ENCODE measurements around the gene DBNDD2.

DBNDD2 gene

DNA sequence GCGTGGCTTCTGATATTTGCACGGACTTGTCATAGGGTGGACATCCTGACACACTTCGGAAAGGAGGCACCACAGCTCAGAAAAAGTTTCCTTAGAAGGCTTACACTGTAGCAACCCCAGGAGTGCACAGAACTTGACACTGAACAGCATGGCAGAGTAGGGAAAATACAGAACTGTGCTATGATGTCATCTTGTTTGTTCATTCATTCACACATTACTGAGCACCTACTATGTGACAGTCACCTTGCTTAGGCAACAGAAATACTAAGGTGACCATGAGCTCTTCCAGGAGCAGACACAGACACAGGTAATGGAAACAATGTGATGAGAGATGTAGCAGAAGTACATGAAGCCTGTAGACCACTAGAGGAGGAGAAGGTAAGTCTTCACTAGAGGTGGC is 5.4 kb downstream of the DBNDD2 start:
- DNase-seq (ENCODE audit: insufficient read length, low spot score): no peak
- peak; percentile 31 for FAIRE-seq

DNA sequence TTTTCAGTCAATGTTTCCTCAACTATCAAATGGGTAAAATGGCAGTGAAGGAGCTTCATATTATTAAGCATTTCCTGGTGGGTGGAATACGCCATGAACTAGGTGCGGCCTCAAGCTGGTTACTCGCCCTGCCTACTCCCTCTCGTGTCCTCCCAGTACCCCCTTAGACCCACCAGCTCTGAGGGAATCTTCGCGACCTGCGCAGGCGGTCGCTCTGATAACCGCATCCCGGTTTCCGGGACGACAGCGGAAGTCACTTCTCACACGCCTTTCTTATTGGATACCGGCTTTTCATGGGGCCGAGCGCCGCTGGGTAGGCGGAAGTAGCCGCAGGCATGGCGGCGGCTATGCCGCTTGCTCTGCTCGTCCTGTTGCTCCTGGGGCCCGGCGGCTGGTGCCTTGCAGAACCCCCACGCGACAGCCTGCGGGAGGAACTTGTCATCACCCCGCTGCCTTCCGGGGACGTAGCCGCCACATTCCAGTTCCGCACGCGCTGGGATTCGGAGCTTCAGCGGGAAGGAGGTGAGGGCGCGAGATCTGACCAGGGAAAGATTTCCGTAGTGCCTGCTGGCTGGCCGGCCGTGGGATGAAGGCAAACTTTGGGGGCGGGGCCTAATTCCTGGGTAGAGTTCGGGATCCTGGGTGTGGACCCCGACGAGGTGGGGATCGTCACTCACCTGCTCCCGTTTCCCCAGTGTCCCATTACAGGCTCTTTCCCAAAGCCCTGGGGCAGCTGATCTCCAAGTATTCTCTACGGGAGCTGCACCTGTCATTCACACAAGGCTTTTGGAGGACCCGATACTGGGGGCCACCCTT is 7.9 kb downstream of the DBNDD2 start, which contains the start of gene PIGT:
Gene PIGT, plus strand, starts transcription at position 320 of the 816 bp plus-strand sequence. Its CDS starts 16 bp downstream, at position 336.
- peak; percentile 99 for DNase-seq (ENCODE audit: insufficient read length, low spot score)
- FAIRE-seq: peak; percentile 95

DNA sequence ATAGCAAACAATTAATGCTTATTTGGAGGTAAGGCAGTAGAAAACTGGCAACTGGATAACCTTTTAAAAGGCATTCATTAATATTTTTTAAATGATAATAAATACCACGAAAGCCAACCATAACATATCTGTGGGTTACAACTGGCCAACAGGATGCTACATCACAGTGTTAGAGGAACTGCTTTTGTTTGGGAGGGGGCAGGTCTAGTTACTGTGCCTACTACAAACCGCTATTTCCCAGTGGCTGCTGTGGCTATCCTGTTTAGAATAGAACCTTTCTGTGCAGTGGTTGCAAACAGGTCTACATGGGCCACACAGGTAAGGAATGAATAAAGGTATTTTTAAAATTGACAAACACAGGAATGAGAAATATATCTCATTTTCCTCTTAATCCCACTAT is 8.8 kb downstream of the DBNDD2 start:
- DNase-seq (ENCODE audit: insufficient read length, low spot score) (no peak), FAIRE-seq (no peak)

DNA sequence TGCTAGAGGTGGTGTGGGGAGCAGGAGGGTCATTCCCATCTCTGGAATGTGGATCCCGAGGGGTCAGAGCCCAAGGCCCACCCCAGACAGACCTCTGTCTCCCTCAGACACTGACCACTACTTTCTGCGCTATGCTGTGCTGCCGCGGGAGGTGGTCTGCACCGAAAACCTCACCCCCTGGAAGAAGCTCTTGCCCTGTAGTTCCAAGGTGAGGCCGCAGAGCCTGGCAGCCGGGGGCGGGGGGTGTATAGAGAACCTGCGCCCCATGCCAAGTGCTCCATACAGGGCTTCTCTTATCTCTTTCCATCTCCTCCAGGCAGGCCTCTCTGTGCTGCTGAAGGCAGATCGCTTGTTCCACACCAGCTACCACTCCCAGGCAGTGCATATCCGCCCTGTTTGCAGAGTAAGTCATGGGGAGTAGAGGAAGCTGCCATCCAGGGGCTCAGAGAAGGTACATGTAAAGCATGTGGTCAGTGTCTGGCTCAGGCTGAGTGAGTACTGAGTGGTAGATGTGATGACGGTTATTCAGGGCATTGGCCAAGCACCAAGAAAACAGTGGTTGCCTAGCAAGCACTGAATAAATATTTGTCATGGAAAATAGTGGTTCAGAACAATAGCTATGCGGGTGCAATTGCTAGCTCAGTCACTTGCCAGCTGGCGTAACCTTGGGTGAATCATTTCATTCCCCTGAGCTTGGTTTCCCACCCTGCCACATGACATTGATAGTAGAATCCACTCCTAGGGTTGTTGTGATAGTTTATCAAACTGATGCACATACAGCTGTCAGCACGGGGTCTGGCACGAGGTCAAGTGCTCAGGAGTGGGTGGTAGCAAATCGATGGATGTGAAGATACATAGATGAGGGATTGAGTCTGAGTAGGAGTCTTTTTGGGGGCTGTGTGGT is 11.4 kb downstream of the DBNDD2 start:
- DNase-seq (ENCODE audit: insufficient read length, low spot score) (no peak), FAIRE-seq (peak; percentile 80)

DNA sequence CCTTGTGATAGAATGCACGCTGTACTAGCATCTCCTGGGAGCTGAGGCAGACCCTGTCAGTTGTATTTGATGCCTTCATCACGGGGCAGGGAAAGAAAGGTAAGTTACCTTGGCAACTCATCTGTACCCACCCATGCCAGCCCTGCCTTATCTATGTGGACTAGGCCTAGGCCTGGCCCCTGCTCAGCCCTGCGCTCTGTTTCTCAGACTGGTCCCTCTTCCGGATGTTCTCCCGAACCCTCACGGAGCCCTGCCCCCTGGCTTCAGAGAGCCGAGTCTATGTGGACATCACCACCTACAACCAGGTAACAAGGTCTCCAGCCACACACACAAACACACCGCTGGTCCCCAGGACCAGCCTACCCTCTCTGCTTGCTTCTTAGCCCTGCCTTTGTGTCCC is 12.0 kb downstream of the DBNDD2 start:
- DNase-seq (ENCODE audit: insufficient read length, low spot score) (no peak), FAIRE-seq (peak; percentile 58)

DNA sequence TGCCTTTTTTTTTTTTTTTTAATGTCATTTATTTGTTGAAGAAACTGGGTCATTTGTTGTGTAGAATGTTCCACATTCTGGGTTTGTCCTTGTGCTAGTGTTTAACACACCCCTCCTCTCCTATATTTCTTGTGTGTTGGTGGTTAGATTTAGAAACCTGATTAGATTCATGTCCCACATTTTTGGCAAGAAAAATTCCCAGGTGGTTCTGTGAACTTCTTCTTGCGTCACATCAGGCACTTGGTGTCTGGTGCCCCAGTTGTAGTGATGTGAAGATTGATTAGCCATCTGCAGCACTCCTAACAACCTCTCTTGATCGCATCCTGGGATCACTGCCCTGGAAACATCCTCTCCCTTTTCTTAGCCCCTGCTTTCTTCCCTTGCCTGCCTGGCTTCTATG is 15.6 kb downstream of the DBNDD2 start:
- no peak for DNase-seq (ENCODE audit: insufficient read length, low spot score)
- FAIRE-seq: no peak

DNA sequence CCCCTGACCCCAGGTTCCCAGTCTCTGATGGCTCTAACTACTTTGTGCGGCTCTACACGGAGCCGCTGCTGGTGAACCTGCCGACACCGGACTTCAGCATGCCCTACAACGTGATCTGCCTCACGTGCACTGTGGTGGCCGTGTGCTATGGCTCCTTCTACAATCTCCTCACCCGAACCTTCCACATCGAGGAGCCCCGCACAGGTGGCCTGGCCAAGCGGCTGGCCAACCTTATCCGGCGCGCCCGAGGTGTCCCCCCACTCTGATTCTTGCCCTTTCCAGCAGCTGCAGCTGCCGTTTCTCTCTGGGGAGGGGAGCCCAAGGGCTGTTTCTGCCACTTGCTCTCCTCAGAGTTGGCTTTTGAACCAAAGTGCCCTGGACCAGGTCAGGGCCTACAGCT is 17.5 kb downstream of the DBNDD2 start:
- DNase-seq (ENCODE audit: insufficient read length, low spot score) (no peak), FAIRE-seq (no peak)

DNA sequence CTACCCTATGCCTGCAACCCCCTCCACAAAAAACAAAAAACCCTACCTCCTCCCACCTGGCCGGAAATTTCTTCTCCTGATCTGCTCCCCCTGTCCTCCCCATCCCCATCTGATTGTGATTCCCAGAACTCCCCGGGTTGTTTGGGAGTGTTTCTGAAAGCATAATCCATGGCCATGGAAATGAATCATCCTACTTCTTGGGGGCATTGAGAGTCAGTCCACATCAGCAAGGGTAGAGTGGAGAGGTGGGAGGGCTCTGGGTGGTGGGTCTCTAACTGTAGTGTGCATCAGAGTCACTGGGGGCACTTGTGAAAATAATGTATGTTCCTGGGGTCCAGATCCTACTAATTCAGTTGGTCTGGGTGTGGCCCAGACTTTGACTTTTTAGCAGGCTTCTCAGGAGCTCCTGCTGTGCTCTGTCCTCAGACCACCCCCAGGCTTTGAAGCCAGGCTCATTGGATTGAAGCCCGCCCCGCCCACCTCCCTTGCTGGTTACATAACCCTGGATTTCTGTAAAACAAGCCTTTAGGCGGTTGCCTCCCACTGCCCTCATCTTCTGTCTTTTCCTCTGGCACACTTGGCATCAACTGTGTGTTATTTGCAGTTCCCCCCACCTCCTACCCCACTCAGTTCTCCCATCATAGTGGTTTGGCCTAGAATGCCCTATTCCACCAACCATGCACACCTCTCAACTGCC is 18.4 kb downstream of the DBNDD2 start:
- peak; percentile 31 for FAIRE-seq
- no peak for DNase-seq (ENCODE audit: insufficient read length, low spot score)

DNA sequence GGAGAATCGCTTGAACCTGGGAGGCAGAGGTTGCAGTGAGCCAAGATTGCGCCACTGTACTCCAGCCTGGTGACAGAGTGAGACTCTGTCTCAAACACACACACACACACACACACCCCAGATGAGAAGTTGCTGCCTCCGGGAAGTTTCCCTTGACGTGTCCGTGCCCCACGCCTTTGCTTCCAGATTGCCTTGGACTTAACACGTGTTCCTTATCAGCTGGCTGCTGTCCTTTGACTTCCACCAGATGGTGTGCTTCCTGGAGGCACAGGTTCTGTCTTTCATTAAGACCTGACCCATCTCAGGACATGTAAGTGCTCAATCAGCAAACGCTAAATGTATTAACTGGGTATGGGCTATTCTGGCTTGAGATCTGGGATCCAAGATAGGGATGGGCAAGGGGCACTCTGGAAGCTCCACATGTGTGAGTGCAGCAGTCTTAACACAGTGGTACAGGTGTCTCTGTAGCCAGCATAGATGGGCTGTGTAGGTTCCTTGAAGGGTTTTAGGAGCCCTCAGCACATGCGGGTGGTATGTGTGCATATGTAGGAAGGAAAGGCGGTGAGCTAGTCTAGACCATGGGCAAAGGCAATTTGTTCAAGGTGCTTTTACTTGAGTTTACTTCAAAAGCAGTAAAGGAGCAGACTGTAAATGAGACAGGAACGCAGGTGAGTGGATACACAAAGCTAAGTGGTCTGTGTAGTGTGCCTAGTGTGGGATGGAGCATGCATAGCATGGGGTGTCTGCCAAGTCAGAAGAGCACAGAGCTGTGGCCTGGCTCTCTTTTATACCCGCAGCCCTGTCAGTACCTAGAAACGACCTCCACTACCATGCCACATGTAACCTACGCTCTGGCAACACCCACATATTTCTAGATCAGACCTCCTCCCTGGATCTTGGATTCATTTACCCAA is 19.4 kb downstream of the DBNDD2 start:
- peak; percentile 87 for FAIRE-seq

DNA sequence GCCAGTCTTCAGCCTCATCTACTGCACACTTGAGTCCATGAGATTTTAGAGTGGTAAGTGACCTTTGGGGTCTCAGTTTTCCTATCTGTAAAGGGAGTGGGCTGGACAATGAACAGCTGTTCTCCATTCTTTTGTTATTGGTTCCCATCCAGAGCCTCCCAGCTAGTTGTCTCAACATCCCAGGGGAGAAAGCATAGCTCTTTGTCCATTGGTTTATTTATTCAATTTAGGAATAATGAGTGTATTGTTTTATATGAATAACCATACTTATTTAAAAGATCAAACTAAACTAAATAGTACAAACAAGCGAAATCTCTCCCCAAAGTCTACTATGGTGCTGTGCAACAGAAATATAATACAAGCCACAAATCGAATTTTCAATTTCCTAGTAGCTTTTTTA is 21.5 kb downstream of the DBNDD2 start:
- DNase-seq (ENCODE audit: insufficient read length, low spot score) (no peak), FAIRE-seq (no peak)

More for the DNA sequence above, 19.4 kb downstream of the DBNDD2 start:
- no peak for DNase-seq (ENCODE audit: insufficient read length, low spot score)

DNA sequence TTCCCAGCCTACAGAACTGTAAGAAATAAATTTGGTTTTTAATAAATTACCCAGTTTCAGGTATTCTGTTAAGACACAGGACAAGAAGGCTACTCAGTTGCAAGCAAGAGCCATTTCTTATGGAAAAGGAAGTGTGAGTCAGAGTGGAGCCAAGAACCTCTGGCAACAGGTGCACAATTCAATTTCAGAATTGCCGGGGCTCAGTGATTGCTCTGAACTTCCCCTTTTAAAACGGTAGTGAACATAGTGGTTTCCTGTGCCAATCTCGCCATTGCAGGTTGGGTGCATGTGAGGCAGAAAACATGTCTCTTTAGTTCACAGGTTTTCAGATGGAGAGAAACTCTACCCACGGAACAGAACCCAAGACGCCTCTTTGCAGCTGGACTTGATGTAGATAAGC is 24.2 kb downstream of the DBNDD2 start:
- DNase-seq (ENCODE audit: insufficient read length, low spot score) (no peak), FAIRE-seq (peak; percentile 63)

DNA sequence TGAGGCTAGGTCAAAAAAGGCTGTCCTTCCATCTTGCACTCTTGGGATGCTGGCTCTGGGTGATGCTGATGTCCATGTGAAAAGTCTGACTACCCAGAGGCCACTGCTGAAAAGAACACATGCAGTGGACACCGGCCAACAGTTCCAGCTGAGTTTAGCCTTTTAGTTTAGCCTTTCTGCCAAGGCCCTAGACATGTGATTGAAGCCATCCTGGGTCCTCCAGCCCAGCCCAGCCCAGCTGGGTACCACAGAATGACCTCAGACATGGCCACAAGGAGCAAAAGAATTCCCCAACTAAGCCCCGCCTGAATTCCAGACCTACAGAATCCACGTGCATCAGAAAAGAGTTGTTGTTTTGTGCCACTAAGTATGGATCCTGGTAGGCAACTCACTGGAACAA is 25.2 kb downstream of the DBNDD2 start:
- no peak for FAIRE-seq
- no peak for DNase-seq (ENCODE audit: insufficient read length, low spot score)

DNA sequence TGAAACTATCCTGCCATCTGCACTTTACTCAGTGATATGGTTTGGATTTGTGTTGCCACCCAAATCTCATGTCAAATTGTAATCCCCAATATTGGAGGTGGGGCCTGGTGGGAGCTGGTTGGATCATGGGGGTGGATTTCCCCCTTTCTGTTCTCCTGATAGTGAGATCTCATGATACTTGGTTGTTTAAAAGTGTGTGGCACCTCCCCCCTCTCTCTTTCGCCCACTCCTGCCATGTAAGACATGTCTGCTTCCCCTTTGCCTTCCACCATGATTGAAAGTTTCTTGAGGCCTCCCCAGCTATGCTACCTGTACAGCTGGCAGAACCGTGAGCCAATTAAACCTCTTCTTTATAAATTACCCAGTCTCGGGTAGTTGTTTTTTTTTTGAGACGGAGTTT is 25.9 kb downstream of the DBNDD2 start:
- FAIRE-seq (no peak), DNase-seq (ENCODE audit: insufficient read length, low spot score) (no peak)

DNA sequence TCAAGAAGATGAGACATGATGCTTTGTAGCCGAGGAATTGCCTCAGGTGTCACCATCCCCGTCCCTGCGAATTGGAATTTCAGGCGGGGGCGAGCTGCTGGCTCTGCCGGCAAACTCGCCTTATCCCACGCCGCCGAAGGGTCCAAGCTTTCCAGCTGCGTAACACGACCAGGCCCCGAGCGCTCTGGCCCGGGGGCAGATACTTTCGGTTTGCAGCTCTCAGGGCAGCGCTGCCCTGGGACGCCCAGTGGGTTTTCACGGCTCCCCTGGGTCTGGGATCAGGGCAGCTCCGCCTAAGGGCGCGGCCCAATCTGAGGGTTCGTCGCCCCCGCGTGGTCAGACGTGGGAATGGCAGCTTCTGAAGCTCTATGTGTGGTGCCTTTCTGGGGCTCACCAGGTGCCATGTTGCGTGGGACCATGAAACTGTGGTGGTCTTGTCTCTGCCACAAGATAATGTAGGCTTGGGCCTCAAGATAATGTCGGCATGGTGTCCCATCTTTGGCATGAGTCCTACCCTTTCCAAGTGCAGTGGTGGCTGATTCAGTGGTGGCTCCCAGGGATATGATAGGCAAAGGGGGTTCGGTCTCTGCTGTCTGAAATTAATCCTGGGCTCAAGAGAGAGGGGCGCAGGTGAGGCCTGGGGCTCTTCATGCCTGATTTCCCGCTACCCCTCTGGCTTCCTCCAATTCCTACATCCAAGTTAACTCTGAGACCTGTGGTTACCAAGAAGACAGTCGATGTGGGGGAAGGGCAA is 28.8 kb downstream of the DBNDD2 start:
- peak; percentile 98 for FAIRE-seq

DNA sequence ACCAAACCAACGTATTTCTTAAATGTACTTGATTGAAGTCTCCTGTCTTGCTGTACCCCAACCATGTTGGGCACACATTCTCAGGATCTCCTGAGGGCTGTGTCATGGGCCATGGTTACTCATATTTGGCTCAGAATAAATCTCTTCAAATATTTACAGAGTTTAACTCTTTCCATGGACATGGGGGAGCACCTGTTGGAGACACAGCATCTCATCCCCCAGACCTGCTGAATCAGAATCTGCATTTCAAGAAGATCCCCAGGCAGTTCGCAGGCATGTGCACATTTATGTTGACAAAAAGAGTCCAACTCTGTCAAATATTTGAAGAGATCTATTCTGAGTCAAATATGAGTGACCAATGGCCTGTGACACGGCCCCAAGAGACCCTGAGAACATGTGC is 32.3 kb downstream of the DBNDD2 start:
- DNase-seq (ENCODE audit: insufficient read length, low spot score) (no peak), FAIRE-seq (no peak)

More for the DNA sequence above, 28.8 kb downstream of the DBNDD2 start:
- DNase-seq (ENCODE audit: insufficient read length, low spot score): peak; percentile 100

DNA sequence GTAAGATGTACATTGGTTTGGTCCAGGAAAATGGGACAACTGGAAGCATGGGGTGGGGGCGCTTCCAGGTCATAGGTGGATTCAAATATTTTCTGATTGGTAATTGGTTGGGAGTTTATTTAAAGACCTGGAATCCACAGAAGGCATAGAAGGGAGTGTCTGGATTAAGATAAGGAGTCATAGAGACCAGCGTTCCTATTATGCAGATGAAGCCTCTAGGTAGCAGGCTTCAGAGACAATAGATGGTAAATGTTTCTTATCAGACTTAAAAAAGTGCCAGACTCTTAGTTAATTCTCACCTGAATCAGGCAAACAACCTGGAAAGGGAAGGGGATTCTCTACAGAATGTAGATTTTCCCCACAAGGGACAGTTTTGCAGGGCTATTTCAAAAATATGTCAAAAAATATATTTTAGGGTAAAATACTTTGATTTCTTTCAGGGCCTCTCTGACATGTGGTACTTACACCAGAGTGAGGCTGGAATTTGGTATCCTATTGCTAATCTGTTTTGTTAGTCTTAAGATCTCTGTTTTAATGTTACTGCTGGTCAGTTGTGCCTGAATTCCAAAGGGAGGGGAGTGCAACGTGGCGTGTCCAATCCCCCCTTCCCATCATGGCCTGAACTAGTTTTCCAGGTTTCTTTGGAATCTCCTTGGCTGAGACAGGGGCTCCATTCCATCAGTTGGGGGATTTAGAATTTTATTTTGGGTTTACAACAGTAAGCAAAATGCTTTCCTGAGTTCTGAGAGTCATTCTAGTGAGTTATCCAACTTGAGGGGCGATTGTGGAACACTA is 33.0 kb downstream of the DBNDD2 start:
- no peak for DNase-seq (ENCODE audit: insufficient read length, low spot score)
- FAIRE-seq: no peak

DNA sequence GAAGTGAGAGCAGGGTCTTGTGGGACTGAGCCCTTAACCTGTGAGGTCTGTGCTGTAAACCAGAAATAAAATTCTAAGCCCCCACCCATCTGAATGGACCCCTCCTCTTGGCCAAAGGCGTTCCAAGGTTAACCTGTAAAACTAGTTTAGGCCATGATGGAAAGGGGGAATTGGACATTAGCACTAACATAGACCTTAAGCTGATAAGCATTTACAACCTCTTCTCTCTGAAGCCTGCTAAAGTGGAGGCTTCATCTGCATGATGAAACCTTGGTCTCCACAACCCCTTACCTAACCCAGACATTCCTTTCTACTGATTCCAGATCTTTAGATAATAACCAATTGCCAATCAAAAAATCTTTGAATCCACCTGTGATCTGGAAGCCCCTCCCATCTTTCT is 33.7 kb downstream of the DBNDD2 start:
- FAIRE-seq: no peak
- no peak for DNase-seq (ENCODE audit: insufficient read length, low spot score)

DNA sequence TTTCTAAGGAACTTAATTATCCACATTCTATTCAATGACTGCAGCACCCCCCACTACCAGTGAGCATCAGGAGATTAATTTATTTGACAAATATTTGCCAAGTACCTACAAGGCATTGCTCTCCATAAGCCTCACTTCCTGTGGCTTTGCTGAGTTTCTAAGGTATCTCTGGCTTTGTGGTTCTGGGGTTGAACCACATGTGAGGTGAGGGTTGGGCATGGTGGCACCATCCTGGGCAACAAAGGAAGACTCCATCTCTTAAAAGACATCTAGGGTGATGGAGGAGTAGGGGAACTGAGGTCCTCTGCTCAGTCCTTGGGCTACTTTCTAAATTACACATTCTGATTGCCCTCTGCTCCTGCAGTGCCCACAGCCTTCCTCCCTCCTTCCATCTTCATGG is 36.0 kb downstream of the DBNDD2 start:
- DNase-seq (ENCODE audit: insufficient read length, low spot score): no peak
- FAIRE-seq: no peak
